SKM-1 (cell line): ENCODE results near the gene ANKLE2.
"Not testable (repeated sequence)": the region's sequence is repeated elsewhere in the genome, so short reads cannot be mapped to it uniquely, and the experiment has no call there.

Experiments used
- DNase-seq: peaks from one replicate; lab custom pipeline; 2025; ENCODE audit not compliant: unreplicated experiment; lab: John Stamatoyannopoulos, UW

ANKLE2 gene

GRCh38 chr12:132692030-132692429 lies 69.6 kb downstream of the ANKLE2 start:
- not testable (repeated sequence) for DNase-seq

DNA sequence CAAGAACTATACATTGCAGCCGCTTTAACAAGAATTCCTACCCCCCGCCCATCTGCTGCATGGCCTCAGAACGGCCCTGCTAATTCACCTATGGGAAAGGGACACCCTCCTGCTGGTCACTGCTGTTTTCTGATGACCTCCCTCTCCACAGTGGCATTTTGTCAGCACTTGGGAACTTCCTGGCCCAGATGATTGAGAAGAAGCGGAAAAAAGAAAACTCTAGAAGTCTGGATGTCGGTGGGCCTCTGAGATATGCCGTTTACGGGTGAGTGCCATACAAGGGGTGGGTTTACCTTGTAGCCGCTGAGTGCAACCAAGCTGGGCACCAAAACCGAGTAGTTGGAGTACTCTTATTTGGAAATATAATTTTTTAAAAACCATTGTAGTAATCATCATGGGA lies 71.5 kb downstream of the ANKLE2 start:
- no peak for DNase-seq

DNA sequence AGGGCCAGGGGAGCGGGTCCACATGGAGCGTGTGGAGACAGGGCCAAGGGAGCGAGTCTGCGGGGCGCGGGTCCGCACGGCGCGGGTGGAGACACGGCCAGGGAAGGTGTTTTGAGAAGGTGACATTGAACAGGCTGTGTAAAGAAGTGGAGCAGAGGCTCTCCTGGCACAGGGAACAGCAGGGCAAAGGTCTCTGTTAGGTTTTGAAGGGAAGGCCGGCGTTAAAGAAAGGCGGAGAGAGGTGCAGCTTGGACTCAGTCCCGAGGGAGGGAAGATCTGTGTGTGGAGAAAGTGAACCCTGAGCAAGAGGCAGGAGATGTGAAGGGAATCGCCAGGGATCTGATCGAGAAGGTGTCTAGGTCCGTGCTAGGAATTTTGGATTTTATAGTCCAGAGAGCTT lies 72.4 kb downstream of the ANKLE2 start:
- DNase-seq, result no peak

DNA sequence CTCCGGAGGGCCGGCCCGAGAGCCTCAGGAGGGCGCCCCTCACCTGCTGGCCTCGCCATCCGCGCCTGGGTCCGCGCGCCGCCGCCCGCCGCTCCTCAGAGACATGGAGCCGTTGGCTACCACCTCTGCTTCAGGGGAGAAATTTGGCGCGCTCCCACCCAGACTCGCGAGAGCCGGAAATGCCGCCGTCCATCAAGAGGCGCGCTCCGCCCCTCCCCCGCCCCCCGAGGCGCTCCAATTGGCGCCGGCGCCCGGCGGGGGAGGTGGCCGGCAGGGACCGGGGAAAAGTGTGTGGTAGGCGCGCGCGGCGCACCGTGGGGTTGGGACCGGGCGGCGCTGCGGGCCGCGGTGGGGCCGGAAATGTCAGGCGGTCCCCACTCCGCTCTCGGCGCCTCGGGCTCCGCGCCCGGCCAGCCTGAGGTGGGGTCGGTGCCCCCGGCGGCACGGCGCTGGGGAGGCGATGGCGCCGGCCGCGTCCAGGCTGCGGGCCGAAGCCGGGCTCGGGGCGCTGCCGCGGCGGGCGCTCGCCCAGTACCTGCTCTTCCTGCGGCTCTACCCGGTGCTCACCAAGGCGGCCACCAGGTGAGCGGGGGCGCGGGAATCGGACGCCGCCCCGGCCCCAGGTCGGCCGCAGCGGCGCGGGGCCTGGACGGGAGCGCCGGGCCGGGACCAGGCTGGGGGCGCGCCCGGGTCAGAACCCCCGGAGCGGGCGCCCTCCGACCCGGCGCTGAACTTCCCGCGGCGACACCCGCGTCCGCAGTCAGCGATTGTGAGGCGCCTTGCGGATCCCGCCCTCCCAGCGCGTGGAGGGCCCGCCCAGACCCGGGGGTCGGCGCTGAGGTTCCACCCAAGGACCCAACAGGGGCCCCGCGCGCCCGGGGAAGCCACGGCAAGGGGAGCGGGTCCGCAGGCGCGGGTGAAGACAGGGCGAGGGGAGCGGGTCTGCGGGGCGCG lies 74.1 kb downstream of the ANKLE2 start, which contains the start of the genes POLE and PXMP2:
Gene POLE, minus strand, starts transcription at position 132 of the 954 bp plus-strand sequence. Its CDS starts 27 bp downstream, at position 105.
Gene PXMP2, plus strand, starts transcription at position 377 of the 954 bp plus-strand sequence. Its CDS starts 84 bp downstream, at position 461.
- peak; percentile 20 for DNase-seq

DNA sequence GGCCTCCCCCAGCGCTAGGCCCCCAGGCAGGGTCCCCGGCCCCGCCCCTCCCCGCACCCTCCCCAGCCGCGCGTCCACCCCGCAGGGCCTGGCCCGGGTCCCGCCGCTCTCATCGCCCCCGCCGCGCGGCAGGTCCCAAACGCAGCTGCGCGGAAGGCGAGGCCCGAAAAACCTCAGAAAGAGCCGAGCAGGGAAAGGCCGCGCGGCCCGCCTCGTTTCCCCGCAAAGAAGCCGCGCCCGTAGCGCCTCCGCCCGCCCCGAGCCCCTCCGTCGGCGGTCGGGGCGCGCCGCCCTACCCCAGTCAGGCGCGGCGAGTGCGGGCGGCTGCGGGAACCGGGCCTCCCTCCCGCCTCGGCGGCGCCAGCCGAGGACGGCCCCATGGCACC lies 74.8 kb downstream of the ANKLE2 start:
- no peak for DNase-seq

- DNase-seq, result no peak
These were observed 76.2 kb downstream of the ANKLE2 start for GRCh38 chr12:132685400-132685799.

- DNase-seq, result no peak
These were observed 84.1 kb downstream of the ANKLE2 start for GRCh38 chr12:132677492-132677891.

- DNase-seq, result no peak
These were observed 85.7 kb downstream of the ANKLE2 start for GRCh38 chr12:132675757-132676432.
